HCT116 (cell line): ENCODE data around the gene PPP2R2D. TPM values are rescaled to one million over a fixed set of nuclear protein-coding genes. Genes with fewer than 3 reads are reported as not detected.

ENCODE experiments used
- ATAC-seq: fragments of 200-7000 bp; cut with Tn5 transposase; 2 replicates; pipeline ENCODE4 v1.9.1; 2020; ENCODE audit warnings: mild to moderate bottlenecking, moderate library complexity
- Bru-seq: library from RNA; stranded (reverse); fragments of 400-500 nt; gene quantifications from one replicate; lab custom pipeline; 2021; lab: Mats Ljungman, UMichigan
- BruChase-seq, 2 experiments: library from RNA; stranded (reverse); fragments of 400-500 nt; gene quantifications; one replicate each; lab custom pipeline; 2021; lab: Mats Ljungman, UMichigan
- BruUV-seq: library from RNA; stranded (reverse); fragments of 400-500 nt; replicated peaks from 2 replicates; lab custom pipeline; 2021; lab: Mats Ljungman, UMichigan
- CTCF ChIA-PET: fragments of 300-600 bp; sonication (Branson Sonifier 250); formaldehyde crosslinking; loops from one replicate; lab custom pipeline; 2021; ENCODE audit warnings: antibody characterized with exemption; lab: Charles Lee
- POLR2A ChIA-PET: fragments of 300-600, 350-600 bp; sonication (Branson Sonifier 250); formaldehyde crosslinking; loops from one replicate; lab custom pipeline; 2021; ENCODE audit warnings: antibody characterized with exemption; lab: Charles Lee
- RAD21 ChIA-PET, 2 experiments: fragments of 300-600 bp; sonication (Branson Sonifier 250); formaldehyde crosslinking; loops; one replicate each; lab custom pipeline; 2023; ENCODE audit warnings: low total read pairs in 2 of 2; ENCODE audit not compliant: uncharacterized antibody in 2 of 2, unreplicated experiment in 2 of 2, low non-redundant PET in 1 of 2; lab: Charles Lee
- DNase-seq: peaks from one replicate; pipeline ENCODE4 v3.0.0-alpha.2; 2010; ENCODE audit warnings: low read depth, low spot score
- H2AFZ ChIP-seq: fragments of 200-600 bp; shearing (Covaris generic), sonication (generic); 2 replicates; pipeline ENCODE4 v1.6.1; 2017; ENCODE audit warnings: low read depth, mixed run types, mixed read lengths, antibody characterized with exemption, low read length; ENCODE audit not compliant: poor library complexity, severe bottlenecking
- H3K27ac ChIP-seq: 2 replicates; pipeline ENCODE4 v1.5.1; 2012; ENCODE audit warnings: low read depth, low read length
- H3K27me3 ChIP-seq: fragments of 200-600 bp; sonication (generic); 2 replicates; pipeline ENCODE4 v1.6.1; 2016; ENCODE audit warnings: mixed run types, low read length, mixed read lengths; ENCODE audit not compliant: insufficient read depth
- H3K36me3 ChIP-seq, 2 experiments: fragments of 200-500 bp in 1 of 2; fragments of 200-600 bp in 1 of 2; sonication (Bioruptor generic) in 1 of 2; sonication (generic) in 1 of 2; 2 replicates each; pipeline versions ENCODE4 v1.5.1 to v1.6.1; 2014 to 2016; ENCODE audit warnings: low read length in 2 of 2, inconsistent platforms in 1 of 2, mixed read lengths in 1 of 2, mixed run types in 1 of 2; ENCODE audit not compliant: insufficient read depth in 2 of 2, control insufficient read depth in 1 of 2
- H3K4me1 ChIP-seq, 2 experiments: fragments of 200-600 bp in 1 of 2; sonication (generic) in 1 of 2; 2 replicates each; pipeline versions ENCODE4 v1.5.1 to v1.6.1; 2012 to 2017; ENCODE audit warnings: low read length in 2 of 2, inconsistent platforms in 1 of 2, mild to moderate bottlenecking in 1 of 2, mixed read lengths in 1 of 2, mixed run types in 1 of 2, moderate library complexity in 1 of 2; ENCODE audit not compliant: insufficient read depth in 2 of 2, control insufficient read depth in 1 of 2
- H3K4me2 ChIP-seq: fragments of 200-600 bp; sonication (generic); 2 replicates; pipeline ENCODE4 v1.6.1; 2017; ENCODE audit warnings: mixed run types, low read length, mixed read lengths
- H3K4me3 ChIP-seq, 2 experiments: fragments of 200-600 bp in 1 of 2; sonication (generic) in 1 of 2; replicated peaks in 1 of 2; 2 replicates each; pipeline ENCODE4 v1.5.1; 2011 to 2016; ENCODE audit warnings: low read length in 2 of 2, control low read depth in 1 of 2, low read depth in 1 of 2, mild to moderate bottlenecking in 1 of 2, mixed read lengths in 1 of 2, mixed run types in 1 of 2
- H3K79me2 ChIP-seq: fragments of 200-600 bp; sonication (generic); 2 replicates; pipeline ENCODE4 v1.6.1; 2017; ENCODE audit warnings: mild to moderate bottlenecking, mixed run types, low read length, moderate library complexity, mixed read lengths; ENCODE audit not compliant: insufficient read depth
- H3K9ac ChIP-seq: fragments of 200-600 bp; sonication (generic); 2 replicates; pipeline ENCODE4 v1.6.1; 2016; ENCODE audit warnings: low read length, mixed read lengths
- H3K9me2 ChIP-seq: fragments of 200-600 bp; sonication (generic), shearing (Covaris generic); 2 replicates; pipeline ENCODE4 v1.6.1; 2017; ENCODE audit warnings: mixed run types, mild to moderate bottlenecking, moderate library complexity; ENCODE audit not compliant: insufficient read depth
- H3K9me3 ChIP-seq, 2 experiments: fragments of 200-500 bp in 1 of 2; fragments of 200-600 bp in 1 of 2; sonication (Bioruptor generic) in 1 of 2; sonication (generic) in 1 of 2; 2 replicates each; pipeline ENCODE4 v1.6.1; 2014 to 2017; ENCODE audit warnings: low read length in 2 of 2, mixed read lengths in 2 of 2, inconsistent platforms in 1 of 2, low read depth in 1 of 2, mild to moderate bottlenecking in 1 of 2, mixed run types in 1 of 2, moderate library complexity in 1 of 2; ENCODE audit not compliant: control insufficient read depth in 1 of 2, insufficient read depth in 1 of 2
- H4K20me1 ChIP-seq: fragments of 200-600 bp; sonication (generic), shearing (Covaris generic); 2 replicates; pipeline ENCODE4 v1.6.1; 2017; ENCODE audit warnings: mixed run types, mild to moderate bottlenecking, moderate library complexity; ENCODE audit not compliant: insufficient read depth
- EGR1 ChIP-seq: IDR thresholded peaks from 2 replicates; pipeline ENCODE4 v1.6.1; 2012; ENCODE audit warnings: low read depth
- EZH2 ChIP-seq: fragments of 200-600 bp; sonication (generic); IDR thresholded peaks from 2 replicates; pipeline ENCODE4 v1.6.1; 2017; ENCODE audit warnings: antibody characterized with exemption, mixed run types
- EZH2phosphoT487 ChIP-seq: fragments of 200-600 bp; IDR thresholded peaks from 2 replicates; pipeline ENCODE4 v1.6.1; 2018; ENCODE audit warnings: antibody characterized with exemption, borderline replicate concordance
- POLR2A ChIP-seq: IDR thresholded peaks from 2 replicates; pipeline ENCODE4 v1.7.0; 2011; ENCODE audit warnings: borderline replicate concordance; ENCODE audit not compliant: insufficient read depth, insufficient read length; ENCODE audit errors: extremely low read depth
- POLR2AphosphoS5 ChIP-seq: IDR thresholded peaks from 2 replicates; pipeline ENCODE4 v1.6.1; 2011; ENCODE audit warnings: mild to moderate bottlenecking, low read depth, low read length, moderate library complexity
- SIN3A ChIP-seq: IDR thresholded peaks from 2 replicates; pipeline ENCODE4 v1.6.1; 2012; ENCODE audit warnings: low read depth
- SP1 ChIP-seq: IDR thresholded peaks from 2 replicates; pipeline ENCODE4 v1.6.1; 2012; ENCODE audit warnings: low read depth
- SRF ChIP-seq: IDR thresholded peaks from 2 replicates; pipeline ENCODE4 v1.6.1; 2012; ENCODE audit warnings: low read depth
- YY1 ChIP-seq: IDR thresholded peaks from 2 replicates; pipeline ENCODE4 v1.6.1; 2011; ENCODE audit warnings: low read length, low read depth, moderate library complexity, mild to moderate bottlenecking; ENCODE audit not compliant: insufficient replicate concordance; ENCODE audit errors: extremely low read depth
- intact Hi-C: fragments of 100-400 bp; cut with micrococcal nuclease; formaldehyde crosslinking; loops from 2 replicates; pipeline ENCODE4 v1.10.0; 2022
- long read RNA-seq: library from polyadenylated mRNA; unstranded; transcript quantifications from one replicate; pipeline ENCODE4 v2.0.0, GENCODE V29; 2021; ENCODE audit not compliant: unreplicated experiment
- polyA plus RNA-seq: library from polyadenylated mRNA; unstranded; fragments of >200 nt; gene quantifications from 2 replicates; pipeline ENCODE4 v1.2.1, GENCODE V29; 2012; ENCODE audit warnings: missing spikeins
- total RNA-seq: library from RNA; stranded (reverse); gene quantifications from one replicate; pipeline ENCODE4 v1.2.1, GENCODE V29; 2021; ENCODE audit not compliant: unreplicated experiment
- TF ChIP-seq, protein P1 (sequence below): IDR thresholded peaks from 2 replicates; pipeline ENCODE4 v1.6.1; 2012
- TF ChIP-seq, protein P2 (sequence below): IDR thresholded peaks from 2 replicates; pipeline ENCODE4 v1.6.1; 2012

PPP2R2D gene
- total RNA-seq: 18.1 TPM
- 11.4 and 13.2 TPM in 2 replicates for polyA plus RNA-seq
- Bru-seq, nascent RNA: percentile 67 among the genes with signal in this experiment
- BruChase-seq, experiment 1, labeled RNA remaining after a 6-hour chase: percentile 69 among the genes with signal in this experiment
- percentile 72 among the genes with signal in this experiment for BruChase-seq, experiment 2, labeled RNA remaining after a 2-hour chase
- long read RNA-seq, full-length matches to known transcripts: 21 of 48 reads
- long read RNA-seq, partial matches to known transcripts: 16 of 48 reads
- long read RNA-seq, other reads (novel, unspliced or antisense): 11 of 48 reads

DNA sequence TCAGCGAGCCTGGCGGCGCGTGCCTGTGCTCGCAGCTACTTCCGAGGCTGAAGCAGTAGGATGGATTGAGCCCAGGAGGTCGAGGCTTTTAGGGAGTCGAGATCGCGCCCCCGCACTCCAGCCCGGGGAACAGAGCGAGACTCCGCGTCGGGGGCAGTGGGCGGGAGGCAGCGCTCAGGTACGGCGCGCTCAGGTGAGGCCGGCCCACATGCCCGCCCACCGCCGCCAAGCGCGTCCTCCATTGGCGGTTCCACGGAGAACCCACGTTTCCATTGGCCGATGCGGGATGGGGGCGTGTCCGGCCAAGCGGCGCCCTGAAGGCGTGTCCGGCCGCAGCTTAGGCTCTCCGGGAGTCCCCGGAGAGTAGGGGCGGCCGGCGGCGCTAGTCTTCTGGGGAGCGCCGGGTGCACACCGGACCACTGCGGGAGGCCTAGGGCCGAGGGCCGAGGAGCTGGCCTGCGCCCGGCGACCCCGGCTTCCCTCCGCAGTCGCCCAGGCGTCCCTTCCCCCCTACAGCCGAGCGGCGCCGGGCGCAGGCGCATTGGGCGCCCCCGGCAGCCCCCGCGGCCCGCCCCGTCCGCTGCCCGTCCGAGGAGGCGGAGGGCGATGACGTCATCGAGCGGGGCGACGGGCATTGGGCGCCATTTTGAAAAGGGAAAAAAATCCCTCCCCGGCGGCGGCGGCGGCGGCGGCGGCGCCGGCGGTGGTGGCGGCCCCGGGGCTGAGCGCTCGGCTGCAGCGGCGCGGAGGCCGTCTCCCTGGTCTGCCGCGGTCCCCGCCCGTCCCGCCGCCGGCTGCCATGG is at the start of gene PPP2R2D:
Gene PPP2R2D, plus strand, starts transcription at position 659 of the 803 bp plus-strand sequence. Its CDS starts 141 bp downstream, at position 800.
- Histone ChIP-seq H3K4me3 (peak within 1 kb of the TSS; percentile 64 to 65), H3K9me3 (no peaks in the 10 kb centered on the region), H2AFZ (no peak within 1 kb of the TSS), H3K9me2 (no peaks in the 10 kb centered on the region), H3K36me3 (no peaks in the 10 kb centered on the region), H3K27ac (peak within 1 kb of the TSS; percentile 69), H3K9ac (peak within 1 kb of the TSS; percentile 76), H3K4me2 (peak within 1 kb of the TSS; percentile 88), H3K27me3 (no peaks in the 10 kb centered on the region), H3K4me1 (peaks cover 15 to 34% of the 10 kb centered on the region in 2 experiments), H3K79me2 (peaks cover 39% of the 10 kb centered on the region), H4K20me1 (no peaks in the 10 kb centered on the region)
- intact Hi-C loops: no loop called here
- ATAC-seq (peak; percentile 91), DNase-seq (peak; percentile 70)
- CTCF ChIA-PET: interaction anchor here (1.3 to 1.6 kb wide), 2 partner anchors 9 to 122 kb away, joined by 3 read pairs; no protein-coding TSS in a partner anchor
- BruUV-seq: no TSS peak
- POLR2A ChIA-PET: no interaction called here
- TF ChIP-seq, protein P1, sequence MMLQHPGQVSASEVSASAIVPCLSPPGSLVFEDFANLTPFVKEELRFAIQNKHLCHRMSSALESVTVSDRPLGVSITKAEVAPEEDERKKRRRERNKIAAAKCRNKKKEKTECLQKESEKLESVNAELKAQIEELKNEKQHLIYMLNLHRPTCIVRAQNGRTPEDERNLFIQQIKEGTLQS: no peak
- TF ChIP-seq YY1 (peak; percentile 93), SIN3A (peak; percentile 54; the same call in 1 of the 2 replicates), EGR1 (peak; percentile 91), SRF (peak; percentile 56; the same call in 1 of the 2 replicates), EZH2phosphoT487 (no peak), POLR2A (peak; percentile 17), POLR2AphosphoS5 (peak; percentile 78), EZH2 (no peak), SP1 (peak; percentile 68)
- TF ChIP-seq, protein P2, sequence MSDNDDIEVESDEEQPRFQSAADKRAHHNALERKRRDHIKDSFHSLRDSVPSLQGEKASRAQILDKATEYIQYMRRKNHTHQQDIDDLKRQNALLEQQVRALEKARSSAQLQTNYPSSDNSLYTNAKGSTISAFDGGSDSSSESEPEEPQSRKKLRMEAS: peak; percentile 18; the same call in 1 of the 2 replicates
- RAD21 ChIA-PET: no interaction called here
